Measurements from ENCODE around the gene ZNF536.

The ZNF536 gene

GRCh38 chr19:30539981-30540380, 167.8 kb downstream of the ZNF536 start:
- DNase-seq: no peak

GRCh38 chr19:30540761-30541160, 168.6 kb downstream of the ZNF536 start:
- no peak for DNase-seq

GRCh38 chr19:30541575-30541974, 169.4 kb downstream of the ZNF536 start:
- DNase-seq: no peak

GRCh38 chr19:30543243-30543945, 171.2 kb downstream of the ZNF536 start:
- DNase-seq: no peak

- DNase-seq: no peak
Measured at GRCh38 chr19:30545752-30546151, 173.6 kb downstream of the ZNF536 start.

GRCh38 chr19:30546332-30546731, 174.1 kb downstream of the ZNF536 start:
- no peak for DNase-seq

GRCh38 chr19:30547246-30547645, 175.1 kb downstream of the ZNF536 start:
- DNase-seq: no peak

- no peak for DNase-seq
Measured at GRCh38 chr19:30549151-30549550, 177.0 kb downstream of the ZNF536 start.

- no peak for DNase-seq
Measured at GRCh38 chr19:30551271-30551670, 179.1 kb downstream of the ZNF536 start.

- no peak for DNase-seq
Measured at GRCh38 chr19:30552593-30552992, 180.4 kb downstream of the ZNF536 start.

- no peak for DNase-seq
Measured at GRCh38 chr19:30555075-30555790, 183.0 kb downstream of the ZNF536 start.

GRCh38 chr19:30555791-30556110, 183.6 kb downstream of the ZNF536 start:
- no peak for DNase-seq

- DNase-seq: no peak
Measured at GRCh38 chr19:30556230-30556711, 184.1 kb downstream of the ZNF536 start.

GRCh38 chr19:30557212-30557611, 185.0 kb downstream of the ZNF536 start:
- DNase-seq: no peak

GRCh38 chr19:30557927-30558557, 185.9 kb downstream of the ZNF536 start:
- no peak for DNase-seq

- DNase-seq: no peak
Measured at GRCh38 chr19:30558793-30559192, 186.6 kb downstream of the ZNF536 start.

- no peak for DNase-seq
Measured at GRCh38 chr19:30559446-30559845, 187.3 kb downstream of the ZNF536 start.

GRCh38 chr19:30562981-30563380, 190.8 kb downstream of the ZNF536 start:
- no peak for DNase-seq

- no peak for DNase-seq
Measured at GRCh38 chr19:30563691-30564090, 191.5 kb downstream of the ZNF536 start.

- no peak for DNase-seq
Measured at GRCh38 chr19:30564551-30565011, 192.4 kb downstream of the ZNF536 start.

GRCh38 chr19:30565636-30566035, 193.5 kb downstream of the ZNF536 start:
- DNase-seq: no peak

- no peak for DNase-seq
Measured at GRCh38 chr19:30566681-30567420, 194.7 kb downstream of the ZNF536 start.

- no peak for DNase-seq
Measured at GRCh38 chr19:30567536-30568232, 195.5 kb downstream of the ZNF536 start.

Measured in stimulated activated CD4-positive, alpha-beta T cell treated with anti-CD3 and anti-CD28 coated beads, Interleukin-2, amount 100 ng/mL, for 48 hours (primary cell).